Right lobe of liver (tissue), 4 donors: ENCODE data around the gene PCP4L1.

Source experiments
- CTCF ChIP-seq, 4 donors: fragments of 200-600 bp in 3 of 4; fragments of 450-650 bp in 1 of 4; IDR thresholded peaks; one replicate each; pipeline versions ENCODE4 v1.5.1 to v1.8.0; 2016 to 2022; ENCODE audit warnings: antibody characterized with exemption in 4 of 4, mild to moderate bottlenecking in 2 of 4
- POLR2A ChIP-seq: fragments of 450-650 bp; IDR thresholded peaks from one replicate; pipeline ENCODE4 v1.6.1; 2017; ENCODE audit warnings: antibody characterized with exemption, mild to moderate bottlenecking
- donor health status: DM: no; HTN: no; CAD: no.
- donor health status: DM: no; HTN: no; CAD: no.
- donor health status: DM: no; HTN: yes; CAD: no.

GRCh38 chr1:161297415-161297814 is 38.9 kb downstream of the PCP4L1 start:
- TF ChIP-seq CTCF (IDR thresholded peaks at IDR 0.05) (no peak), POLR2A (no peak)
